Endothelial cell of umbilical vein (primary cell): Measurements from ENCODE around the gene GNPTAB.

ENCODE experiments used
- EZH2 ChIP-seq: IDR thresholded peaks from 2 replicates; pipeline ENCODE4 v1.6.1; 2012; ENCODE audit warnings: borderline replicate concordance, low read depth, mild to moderate bottlenecking, moderate library complexity, low read length, inconsistent platforms; ENCODE audit not compliant: severe bottlenecking
- POLR2A ChIP-seq: IDR thresholded peaks from 2 replicates; pipeline ENCODE4 v1.6.1; 2012; ENCODE audit warnings: low read depth, mild to moderate bottlenecking, control low read depth, low read length
- POLR2AphosphoS5 ChIP-seq: IDR thresholded peaks from 2 replicates; pipeline ENCODE4 v1.6.1; 2012; ENCODE audit warnings: low read depth, mild to moderate bottlenecking, control low read depth, low read length, moderate library complexity; ENCODE audit not compliant: insufficient read depth

- no peak for TF ChIP-seq POLR2A
- no peak for TF ChIP-seq POLR2AphosphoS5
- no peak for TF ChIP-seq EZH2
Measured at GRCh38 chr12:101828463-101829196, 2.1 kb downstream of the GNPTAB start.
